ENCODE data around the gene C14orf132.

Gene C14orf132

GRCh38 chr14:96084796-96085195, 45.6 kb downstream of the C14orf132 start:
- DNase-seq: peak; percentile 22

DNA sequence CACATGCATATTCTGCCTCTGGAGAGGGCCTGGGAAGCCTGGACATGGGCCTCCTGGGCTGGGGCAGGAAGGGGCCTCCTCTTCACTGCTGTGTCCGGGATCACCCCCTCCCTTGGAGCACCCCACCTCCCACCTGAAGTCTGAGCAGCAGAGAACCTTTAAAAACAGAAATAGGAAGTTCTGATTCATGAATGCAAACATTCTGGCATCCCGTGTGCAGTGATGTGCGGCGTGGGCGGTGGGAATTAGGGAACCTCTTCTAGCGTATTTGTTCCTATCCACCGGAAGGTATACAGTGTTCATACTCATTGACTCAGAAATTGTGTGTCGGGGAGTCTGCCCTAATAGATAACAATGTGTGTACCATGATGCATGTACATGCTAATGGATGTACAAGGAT, 46.2 kb downstream of the C14orf132 start:
- no peak for DNase-seq

- no peak for DNase-seq
Measured at GRCh38 chr14:96086032-96086431, 46.9 kb downstream of the C14orf132 start.

DNA sequence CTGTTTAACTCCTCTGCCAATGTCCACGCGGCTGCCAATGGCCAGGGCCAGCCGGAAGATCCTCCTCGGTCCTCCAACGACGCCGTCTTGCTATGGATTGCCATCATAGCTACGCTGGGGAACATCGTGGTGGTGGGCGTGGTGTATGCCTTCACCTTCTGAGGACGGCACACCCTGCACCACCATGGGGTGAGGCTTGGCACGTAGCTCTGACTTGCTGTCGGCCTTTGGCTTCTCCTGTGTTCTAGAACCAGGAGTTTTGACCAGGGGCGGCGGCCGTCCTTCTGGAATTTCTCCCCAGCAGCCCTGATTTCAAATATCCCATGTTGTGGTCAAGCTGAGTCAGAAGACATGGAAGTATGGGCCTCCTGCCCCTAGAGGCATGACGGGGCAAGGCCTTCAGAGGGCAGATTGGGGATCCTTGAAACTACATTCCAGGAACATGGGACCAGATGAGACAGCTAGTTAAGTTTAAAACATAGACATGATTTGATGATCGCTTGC, 47.5 kb downstream of the C14orf132 start:
- no peak for DNase-seq

DNA sequence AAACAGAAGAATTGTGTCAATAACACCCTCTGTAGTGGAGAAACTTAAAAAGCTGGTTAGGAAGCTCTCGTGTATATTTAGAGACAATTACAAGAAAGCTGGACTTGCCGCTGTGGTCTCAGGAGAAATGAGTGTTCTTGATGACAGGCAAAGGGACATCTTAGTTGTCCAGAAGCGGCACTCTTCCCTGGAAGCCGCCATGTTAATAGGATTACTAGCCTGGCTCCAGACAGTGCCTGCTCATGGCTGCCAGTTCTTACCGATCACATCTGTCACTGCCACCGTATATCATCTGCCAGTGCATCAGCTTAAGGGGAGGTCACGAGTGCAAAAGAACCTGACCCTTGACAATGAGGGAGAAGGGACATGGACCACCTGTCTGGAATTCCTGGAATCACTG, 48.9 kb downstream of the C14orf132 start:
- DNase-seq: peak; percentile 98

GRCh38 chr14:96088481-96088880, 49.3 kb downstream of the C14orf132 start:
- DNase-seq: no peak

DNA sequence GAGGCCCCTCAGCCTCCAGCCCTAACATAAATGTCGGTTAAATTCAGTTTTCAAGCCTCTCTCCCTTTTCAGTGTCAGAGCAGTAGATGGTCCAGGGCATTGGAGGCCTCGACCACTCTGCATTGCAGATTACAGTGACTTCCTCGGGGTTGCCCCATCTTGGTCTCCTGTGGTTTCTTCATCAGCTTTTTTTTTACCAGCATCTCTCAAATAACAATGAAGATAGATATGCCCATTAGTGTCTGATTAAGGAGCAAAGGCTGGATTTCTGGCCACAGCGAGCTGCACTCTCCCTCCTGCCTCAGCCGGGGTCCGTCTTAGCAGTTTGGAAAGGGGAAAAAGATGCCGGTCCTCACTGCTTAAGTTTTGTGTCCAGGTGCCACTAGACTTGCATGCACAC, 49.7 kb downstream of the C14orf132 start:
- no peak for DNase-seq

- no peak for DNase-seq
Measured at GRCh38 chr14:96089401-96089800, 50.2 kb downstream of the C14orf132 start.

DNA sequence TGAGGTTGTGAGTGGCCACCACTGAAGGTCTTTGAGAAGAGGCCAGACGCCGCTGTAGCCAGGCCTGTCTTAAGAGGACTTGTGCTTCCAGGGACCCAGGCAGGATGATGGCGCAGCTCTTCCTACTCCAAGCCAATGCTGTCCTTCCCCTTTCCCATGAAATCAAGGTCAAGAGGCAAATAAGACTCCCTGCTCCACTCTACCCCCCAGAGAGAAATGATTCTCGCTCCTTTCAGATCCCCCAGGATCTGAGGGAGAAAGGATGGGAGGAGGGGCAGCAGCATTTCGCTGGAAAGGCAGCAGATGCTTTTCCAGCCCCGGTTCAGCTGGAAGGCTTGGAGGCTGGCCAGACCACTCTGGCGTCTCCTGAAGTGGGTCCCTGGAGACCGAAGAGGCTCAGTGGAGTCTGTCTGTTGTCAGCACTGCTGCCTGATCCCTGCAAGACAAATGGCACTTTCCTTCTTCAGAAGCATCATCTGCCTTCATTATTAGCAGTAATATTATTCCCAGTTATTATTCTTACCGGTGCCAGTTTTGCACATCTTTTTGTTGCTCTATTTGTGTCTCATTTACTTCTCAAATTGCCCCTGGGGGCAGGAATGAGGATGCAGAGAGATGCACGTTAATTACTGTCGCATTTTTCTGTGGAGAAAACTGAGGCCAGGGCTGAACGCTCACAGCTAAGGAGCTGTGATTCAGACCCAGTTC, 51.4 kb downstream of the C14orf132 start:
- peak; percentile 99 for DNase-seq

- peak; percentile 85 for DNase-seq
Measured at GRCh38 chr14:96091149-96091693, 52.1 kb downstream of the C14orf132 start.

- DNase-seq: no peak
Measured at GRCh38 chr14:96091941-96092411, 52.8 kb downstream of the C14orf132 start.

- no peak for DNase-seq
Measured at GRCh38 chr14:96092936-96093335, 53.8 kb downstream of the C14orf132 start.

GRCh38 chr14:96094211-96094610, 55.0 kb downstream of the C14orf132 start:
- DNase-seq: no peak

DNA sequence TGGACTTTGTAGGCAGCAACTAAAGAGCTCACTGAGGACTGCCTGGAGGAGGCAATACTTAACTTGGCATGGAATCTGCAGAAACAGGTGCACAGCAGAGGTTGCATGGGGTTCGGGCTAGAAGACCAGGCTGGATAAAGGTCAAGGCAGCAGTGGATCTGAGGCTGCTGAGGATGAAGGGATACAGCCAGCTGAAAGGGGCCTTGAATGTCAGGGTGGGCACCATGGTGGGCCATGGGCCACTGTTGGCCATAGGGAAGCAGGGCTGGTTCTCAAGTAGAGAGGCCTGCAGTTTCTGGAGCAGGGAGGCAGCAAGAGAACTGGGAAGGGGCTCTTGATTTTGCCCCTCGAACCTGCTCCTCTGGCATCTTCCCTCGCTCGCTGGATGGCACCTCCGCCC, 55.5 kb downstream of the C14orf132 start:
- no peak for DNase-seq

DNA sequence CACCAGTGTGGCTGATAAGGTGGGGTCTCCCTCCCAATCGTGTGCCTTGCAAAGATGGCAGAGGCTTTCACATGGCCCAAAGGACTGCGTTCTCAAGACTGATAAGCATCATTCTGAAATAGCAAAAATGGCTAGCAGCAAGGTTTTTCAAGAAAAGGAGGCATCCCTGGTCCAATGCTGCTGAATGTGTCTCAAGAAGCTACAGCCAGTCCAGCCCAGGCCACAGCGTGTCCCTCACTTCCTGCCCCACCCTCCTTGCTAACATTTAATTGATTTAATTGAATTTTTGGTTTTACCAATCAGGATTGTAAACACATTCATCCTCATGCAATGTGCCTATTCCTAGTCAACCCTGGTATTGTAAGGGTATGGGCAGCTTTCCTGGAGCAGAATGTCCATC, 55.9 kb downstream of the C14orf132 start:
- no peak for DNase-seq

DNA sequence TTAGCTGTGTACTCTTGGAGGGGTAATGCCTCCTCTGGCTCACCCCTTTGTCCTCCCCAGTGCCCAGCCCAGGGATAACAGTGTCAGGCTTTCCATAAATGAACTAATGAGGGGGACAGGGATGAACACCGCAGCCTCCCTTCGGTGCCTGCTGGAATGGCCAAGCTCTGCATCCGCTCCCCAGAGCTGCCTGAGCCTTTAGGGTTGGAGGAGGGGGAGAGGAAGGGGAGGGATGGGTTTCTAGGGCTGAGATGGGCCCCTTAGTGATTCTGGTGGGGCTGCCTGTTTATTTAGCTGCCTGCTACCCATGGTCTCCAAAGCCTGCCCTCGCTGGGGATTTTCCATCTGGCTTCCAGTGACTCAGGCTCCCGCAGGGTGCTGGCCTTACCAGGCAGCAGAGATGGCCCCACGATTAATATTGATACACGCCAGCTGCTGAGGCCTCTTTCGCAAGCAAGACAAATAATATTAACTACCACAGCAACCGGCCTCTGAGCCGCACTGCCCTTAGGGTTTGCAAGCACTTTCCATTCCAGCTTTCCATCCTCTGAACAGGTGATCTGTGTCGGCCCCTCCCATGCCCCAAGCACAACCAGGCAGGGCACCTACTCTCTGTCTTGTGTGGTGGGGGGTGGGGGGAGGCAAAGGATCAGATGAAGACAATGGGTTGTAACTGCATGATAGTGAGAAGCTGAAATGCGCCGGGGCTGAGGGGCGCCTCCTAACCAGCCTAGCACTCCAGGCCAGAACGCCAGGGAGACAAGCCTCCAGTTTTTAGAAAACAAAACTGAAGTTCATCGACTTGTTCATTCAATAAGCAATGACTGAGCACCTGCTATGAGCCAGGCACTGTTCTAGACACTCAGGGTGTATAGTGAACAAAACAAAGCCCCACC, 56.7 kb downstream of the C14orf132 start:
- peak; percentile 92 for DNase-seq

- DNase-seq: no peak
Measured at GRCh38 chr14:96096639-96097610, 57.8 kb downstream of the C14orf132 start.

- DNase-seq: no peak
Measured at GRCh38 chr14:96097752-96098151, 58.6 kb downstream of the C14orf132 start.

DNA sequence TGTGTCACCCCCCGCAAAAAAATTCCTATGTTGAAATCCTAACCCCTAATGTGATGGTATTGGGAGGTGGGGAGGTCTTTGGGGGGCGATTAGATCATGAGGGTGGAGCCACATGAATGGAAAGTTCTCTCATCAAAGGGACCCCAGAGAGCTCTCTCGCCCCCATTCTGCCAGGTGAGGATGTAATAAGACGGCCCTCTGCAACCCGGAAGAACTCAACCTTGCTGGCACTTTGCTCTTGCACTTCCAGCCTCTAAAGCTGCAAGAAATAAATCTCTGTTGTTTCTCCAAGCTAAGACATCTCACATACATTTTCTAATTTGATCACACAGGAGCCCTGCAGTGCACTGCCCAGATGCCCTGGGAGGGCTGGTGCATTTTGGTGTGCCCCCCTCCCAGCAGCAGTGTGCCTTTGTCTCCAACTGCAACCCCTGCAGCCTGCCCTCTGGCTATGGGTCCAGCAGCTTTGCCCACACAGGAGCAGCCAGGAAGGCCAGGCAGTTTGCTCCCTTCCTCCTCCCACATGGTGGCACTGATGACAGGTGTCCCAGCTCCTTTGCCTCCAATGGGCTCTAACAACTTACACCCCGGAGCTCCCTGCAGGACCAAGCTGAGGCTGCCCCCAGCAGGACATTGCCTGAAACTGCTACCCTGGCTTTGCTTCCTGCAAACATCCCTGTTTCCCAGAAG, 59.3 kb downstream of the C14orf132 start:
- peak; percentile 84 for DNase-seq

GRCh38 chr14:96098999-96099335, 59.8 kb downstream of the C14orf132 start:
- no peak for DNase-seq

- DNase-seq: peak; percentile 67
Measured at GRCh38 chr14:96100161-96101064, 61.3 kb downstream of the C14orf132 start.

All from NCI-H524 treated with DMSO at 0.1 percent for 48 hours (cell line).